Spleen (tissue), 11 donors: ENCODE measurements around the gene RNF207. TPM values are rescaled to one million over a fixed set of nuclear protein-coding genes. Genes with fewer than 3 reads are reported as not detected.

Experiments
- DNase-seq: peaks from one replicate; pipeline ENCODE4 v3.0.0-alpha.2; 2020
- H3K27ac ChIP-seq, 8 donors: fragments of 200-600 bp; sonication (generic) in 7 of 8; 1 replicate in 4 of 8; 2 replicates in 4 of 8; pipeline versions ENCODE4 v1.5.0 to v1.8.0; 2016 to 2021; ENCODE audit warnings: inconsistent platforms in 4 of 8, mild to moderate bottlenecking in 4 of 8, moderate library complexity in 1 of 8
- H3K27me3 ChIP-seq, 7 donors: fragments of 200-600 bp; sonication (generic) in 6 of 7; replicated peaks in 1 of 7; 1 replicate in 4 of 7; 2 replicates in 3 of 7; pipeline versions ENCODE4 v1.5.0 to v1.8.0; 2016 to 2021; ENCODE audit warnings: inconsistent platforms in 3 of 7, mild to moderate bottlenecking in 1 of 7
- H3K36me3 ChIP-seq, 6 donors: fragments of 200-600 bp; sonication (generic) in 5 of 6; 1 replicate in 4 of 6; 2 replicates in 2 of 6; pipeline versions ENCODE4 v1.5.0 to v1.8.0; 2016 to 2021; ENCODE audit warnings: inconsistent platforms in 2 of 6
- H3K4me1 ChIP-seq, 6 donors: fragments of 200-600 bp; sonication (generic) in 5 of 6; 1 replicate in 3 of 6; 2 replicates in 3 of 6; pipeline versions ENCODE4 v1.5.0 to v1.8.0; 2016 to 2021; ENCODE audit warnings: inconsistent platforms in 3 of 6
- H3K4me3 ChIP-seq, 8 donors: fragments of 200-600 bp; sonication (generic) in 7 of 8; 1 replicate in 4 of 8; 2 replicates in 4 of 8; pipeline versions ENCODE4 v1.5.0 to v1.8.0; 2016 to 2021; ENCODE audit warnings: inconsistent platforms in 4 of 8, mild to moderate bottlenecking in 4 of 8, moderate library complexity in 2 of 8
- H3K9me3 ChIP-seq, 8 donors: fragments of 200-600 bp; sonication (generic) in 7 of 8; 1 replicate in 4 of 8; 2 replicates in 4 of 8; pipeline versions ENCODE4 v1.5.0 to v1.8.0; 2016 to 2021; ENCODE audit warnings: inconsistent platforms in 4 of 8
- POLR2A ChIP-seq, 3 donors: fragments of 450-650 bp; IDR thresholded peaks; one replicate each; pipeline ENCODE4 v1.5.1; 2017; ENCODE audit warnings: antibody characterized with exemption in 3 of 3, mild to moderate bottlenecking in 1 of 3
- POLR2AphosphoS5 ChIP-seq, 3 donors: sonication (generic); formaldehyde crosslinking; IDR thresholded peaks; one replicate each; pipeline ENCODE4 v1.5.1; 2017; ENCODE audit warnings: antibody characterized with exemption in 3 of 3
- WGBS, 5 donors: extraction: QIAGEN DNeasy Blood & Tissue Kit in 3 of 5; methylation state at CpG; one replicate each; pipeline versions ENCODE4 v1.1.5 to v1.1.7; 2013 to 2018; 5-methylcytosine and 5-hydroxymethylcytosine counted together
- intact Hi-C: fragments of 100-400 bp; cut with DNase I; formaldehyde crosslinking; loops from one replicate; pipeline ENCODE4 v1.15.0; 2023; ENCODE audit warnings: low total_unique reads
- polyA plus RNA-seq, 3 donors: library from polyadenylated mRNA; stranded (reverse); fragments of 200-250 nt; gene quantifications; one replicate each; pipeline ENCODE4 v1.2.1, GENCODE V29; 2013
- total RNA-seq, 7 donors: library from RNA; depleted of rRNA in 3 of 7; stranded (reverse); fragments of >200 nt in 3 of 7; fragmentation: NEBNext Ultra II Directional in 4 of 7; extraction: Animal tissue kit (Norgen Biotek cat#: 25700) in 4 of 7; gene quantifications; one replicate each; pipeline versions ENCODE4 v1.1.0 to v1.2.1, GENCODE V29; 2016 to 2021
- TF ChIP-seq, protein P1 (sequence below), 11 experiments: fragments of 200-600 bp in 7 of 11; fragments of 450-650 bp in 4 of 11; sonication (generic) in 4 of 11; IDR thresholded peaks in 8 of 11; conservative IDR thresholded peaks in 3 of 11; 1 replicate in 7 of 11; 2 replicates in 4 of 11; pipeline versions ENCODE4 v1.4.0 to v1.8.0; 2016 to 2021; ENCODE audit warnings: antibody characterized with exemption in 11 of 11, inconsistent platforms in 4 of 11, mild to moderate bottlenecking in 1 of 11
- donor health status: healthy with polysubstance abuse.
- donor health status: DM: no; HTN: no; CAD: no; lungs with moderate emphysema.
- donor health status: DM: no; HTN: no; CAD: no.
- donor health status: Bipolar disorder and iron deficiency.
- donor health status: healthy.
- donor health status: DM: no; HTN: no; CAD: no.
- donor health status: DM: yes; HTN: yes; CAD: no.

Gene RNF207
- total and polyA plus RNA-seq, 10 donors, result 2.8 to 12.5 (median 6.3) TPM

DNA sequence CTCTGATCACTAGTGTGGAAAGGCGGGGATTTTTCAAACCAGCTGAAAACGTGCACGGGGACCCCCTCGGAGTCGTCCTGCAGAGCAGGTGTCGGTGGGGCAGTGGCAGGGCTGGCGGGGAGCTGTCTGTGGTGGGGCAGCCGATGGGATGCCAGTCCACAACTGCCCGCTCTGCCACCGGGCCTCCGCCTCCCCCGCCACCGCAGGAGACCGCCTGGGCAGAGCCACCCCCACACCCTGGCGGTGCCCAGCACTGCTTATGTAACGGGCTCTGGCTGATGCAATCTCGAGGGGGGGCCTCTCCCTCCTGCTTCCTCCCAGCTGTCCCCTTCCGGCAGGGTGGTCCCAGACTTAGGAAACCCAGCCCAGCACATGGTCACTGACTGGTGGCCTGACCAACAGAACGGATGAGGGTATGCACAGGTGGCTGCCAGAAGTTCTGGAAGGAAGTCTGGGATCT, 35.1 kb upstream of the RNF207 start:
- no peak for TF ChIP-seq POLR2A (IDR thresholded peaks at IDR 0.05)
- Histone ChIP-seq H3K9me3 (no peaks in the 10 kb centered on the region), H3K27ac (no peak overlapping the region), H3K4me1 (peaks cover 0 to 17% (median 3%) of the 10 kb centered on the region in 6 donors), H3K36me3 (no peaks in the 10 kb centered on the region), H3K4me3 (no peak overlapping the region), H3K27me3 (peaks cover 0 to 89% (median 20%) of the 10 kb centered on the region in 7 donors)
- DNase-seq, result no peak
- intact Hi-C loops, result no loop called here
- WGBS, 5 donors, result 40 to 65% (median 49%) methylated on average over 8 to 19 of the region's 19 CpGs

DNA sequence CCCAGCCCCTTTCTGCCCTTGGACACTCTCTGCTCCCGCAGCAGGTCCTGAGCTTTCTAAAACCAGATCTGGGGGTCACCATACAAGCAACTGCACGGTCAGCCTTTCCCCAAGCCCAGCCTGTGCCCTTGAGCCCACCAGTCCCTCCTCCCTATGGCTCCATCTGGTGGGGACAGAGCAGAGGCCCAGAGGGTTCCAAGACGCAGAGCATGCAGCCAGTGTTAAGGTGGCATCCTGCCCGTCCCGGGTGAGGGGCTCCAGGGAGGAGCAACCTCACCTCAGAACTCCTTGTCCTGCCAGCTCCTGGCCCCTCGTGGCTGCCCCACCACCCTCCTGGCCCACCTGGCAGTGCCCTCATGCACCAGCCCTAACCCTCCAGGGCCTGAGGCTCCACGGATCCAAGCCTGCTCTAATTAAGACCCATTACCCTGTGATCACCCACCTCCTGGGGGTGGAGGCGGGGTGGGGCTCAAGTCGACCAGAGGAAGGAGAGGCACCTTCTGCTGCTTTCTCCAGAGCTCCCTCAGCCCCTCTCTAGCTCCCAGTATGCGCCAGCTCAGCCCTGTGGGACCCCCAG, 34.3 kb upstream of the RNF207 start:
- H3K4me1 ChIP-seq, result peaks cover 0 to 17% (median 3%) of the 10 kb centered on the region in 6 donors
- intact Hi-C loops, result no loop called here
- TF ChIP-seq POLR2AphosphoS5 (IDR thresholded peaks at IDR 0.05) (no peak), POLR2A (IDR thresholded peaks at IDR 0.05) (no peak)
- TF ChIP-seq, protein P1, sequence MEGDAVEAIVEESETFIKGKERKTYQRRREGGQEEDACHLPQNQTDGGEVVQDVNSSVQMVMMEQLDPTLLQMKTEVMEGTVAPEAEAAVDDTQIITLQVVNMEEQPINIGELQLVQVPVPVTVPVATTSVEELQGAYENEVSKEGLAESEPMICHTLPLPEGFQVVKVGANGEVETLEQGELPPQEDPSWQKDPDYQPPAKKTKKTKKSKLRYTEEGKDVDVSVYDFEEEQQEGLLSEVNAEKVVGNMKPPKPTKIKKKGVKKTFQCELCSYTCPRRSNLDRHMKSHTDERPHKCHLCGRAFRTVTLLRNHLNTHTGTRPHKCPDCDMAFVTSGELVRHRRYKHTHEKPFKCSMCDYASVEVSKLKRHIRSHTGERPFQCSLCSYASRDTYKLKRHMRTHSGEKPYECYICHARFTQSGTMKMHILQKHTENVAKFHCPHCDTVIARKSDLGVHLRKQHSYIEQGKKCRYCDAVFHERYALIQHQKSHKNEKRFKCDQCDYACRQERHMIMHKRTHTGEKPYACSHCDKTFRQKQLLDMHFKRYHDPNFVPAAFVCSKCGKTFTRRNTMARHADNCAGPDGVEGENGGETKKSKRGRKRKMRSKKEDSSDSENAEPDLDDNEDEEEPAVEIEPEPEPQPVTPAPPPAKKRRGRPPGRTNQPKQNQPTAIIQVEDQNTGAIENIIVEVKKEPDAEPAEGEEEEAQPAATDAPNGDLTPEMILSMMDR (IDR thresholded peaks at IDR 0.05 in 8 of 11, conservative IDR thresholded peaks at IDR 0.05 in 3 of 11), result no peak

DNA sequence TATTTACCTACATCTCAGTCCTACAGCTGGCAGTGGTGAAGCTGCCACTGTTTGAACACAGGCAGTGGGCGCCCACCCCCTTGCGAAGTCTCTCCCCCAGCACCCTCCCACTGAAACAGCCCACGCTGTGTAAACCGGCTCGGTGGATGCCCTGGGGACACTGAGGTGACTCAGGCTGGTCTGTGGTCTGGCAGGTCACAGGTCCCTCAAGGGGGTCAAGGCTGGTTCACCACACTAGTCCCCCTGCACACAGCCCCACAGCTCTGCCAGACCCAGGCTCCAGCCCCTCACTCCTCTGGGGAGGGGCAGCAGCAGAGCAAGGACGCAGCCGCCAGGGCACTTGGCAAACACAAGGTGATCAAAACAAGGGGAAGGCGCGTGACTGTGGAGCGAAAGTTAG, 33.4 kb upstream of the RNF207 start:
- H3K27me3 ChIP-seq, result peaks cover 0 to 95% (median 33%) of the 10 kb centered on the region in 7 donors
- peaks cover 0 to 15% (median 3%) of the 10 kb centered on the region in 6 donors for H3K4me1 ChIP-seq
- WGBS, 5 donors, result 71 to 90% (median 80%) methylated on average over 9 to 10 of the region's 10 CpGs

More for the DNA sequence above, 34.3 kb upstream of the RNF207 start:
- no peak for DNase-seq
- 35 to 58% (median 46%) methylated on average over 7 to 10 of the region's 10 CpGs for WGBS, 5 donors
- H3K27me3 ChIP-seq, result peaks cover 0 to 95% (median 24%) of the 10 kb centered on the region in 7 donors
- no peaks in the 10 kb centered on the region for H3K9me3 ChIP-seq
- H3K4me3 ChIP-seq, result no peak overlapping the region
- H3K27ac ChIP-seq, result no peak overlapping the region
- no peaks in the 10 kb centered on the region for H3K36me3 ChIP-seq

DNA sequence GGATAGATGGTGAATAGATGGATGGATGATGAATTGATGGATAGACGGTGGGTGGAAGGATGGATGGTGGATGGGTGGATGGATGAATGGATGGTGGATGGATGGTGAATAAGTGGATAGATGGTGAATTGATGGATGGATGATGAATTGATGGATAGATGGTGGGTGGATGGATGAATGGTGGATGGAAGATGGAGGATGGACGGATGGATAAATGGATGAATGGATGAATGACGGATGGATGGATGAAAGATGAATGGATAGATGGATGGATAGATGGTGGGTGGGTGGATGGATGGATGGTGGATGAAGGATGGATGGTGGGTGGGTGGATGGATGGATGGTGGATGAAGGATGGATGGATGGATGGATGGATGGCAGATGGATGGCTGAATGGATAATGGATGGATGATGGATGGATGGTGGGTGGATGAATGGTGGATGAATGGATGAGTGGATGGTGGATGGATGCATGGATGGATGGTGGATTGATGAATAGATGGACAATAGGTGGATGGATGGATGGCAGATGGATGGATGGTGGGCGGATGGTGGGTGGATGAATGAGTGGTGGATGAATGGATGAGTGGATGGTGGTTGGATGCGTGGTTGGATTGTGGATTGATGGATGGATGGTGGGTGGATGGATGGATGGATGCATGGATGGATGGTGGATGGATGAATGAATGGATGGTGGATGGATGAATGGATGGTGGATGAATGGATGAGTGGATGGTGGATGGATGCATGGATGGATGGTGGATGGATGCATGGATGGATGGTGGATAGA, 31.1 kb upstream of the RNF207 start:
- Histone ChIP-seq H3K9me3 (no peaks in the 10 kb centered on the region), H3K4me3 (no peak overlapping the region), H3K27me3 (peaks cover 4 to 94% (median 52%) of the 10 kb centered on the region in 7 donors), H3K4me1 (peaks cover 7 to 21% (median 15%) of the 10 kb centered on the region in 6 donors), H3K27ac (no peak overlapping the region), H3K36me3 (no peaks in the 10 kb centered on the region)
- 82 to 95% (median 86%) methylated on average over 5 of the region's 5 CpGs for WGBS, 5 donors
- TF ChIP-seq, protein P1 (IDR thresholded peaks at IDR 0.05 in 8 of 11, conservative IDR thresholded peaks at IDR 0.05 in 3 of 11), result no peak
- TF ChIP-seq POLR2A (IDR thresholded peaks at IDR 0.05), result no peak
- TF ChIP-seq POLR2AphosphoS5 (IDR thresholded peaks at IDR 0.05), result no peak
- intact Hi-C loops, result no loop called here
- DNase-seq, result no peak

More for the DNA sequence above, 33.4 kb upstream of the RNF207 start:
- Histone ChIP-seq H3K36me3 (no peaks in the 10 kb centered on the region), H3K9me3 (no peaks in the 10 kb centered on the region), H3K27ac (no peak overlapping the region), H3K4me3 (no peak overlapping the region)
- intact Hi-C loops, result no loop called here
- TF ChIP-seq POLR2A (IDR thresholded peaks at IDR 0.05) (no peak), POLR2AphosphoS5 (IDR thresholded peaks at IDR 0.05) (no peak)
- no peak for DNase-seq

DNA sequence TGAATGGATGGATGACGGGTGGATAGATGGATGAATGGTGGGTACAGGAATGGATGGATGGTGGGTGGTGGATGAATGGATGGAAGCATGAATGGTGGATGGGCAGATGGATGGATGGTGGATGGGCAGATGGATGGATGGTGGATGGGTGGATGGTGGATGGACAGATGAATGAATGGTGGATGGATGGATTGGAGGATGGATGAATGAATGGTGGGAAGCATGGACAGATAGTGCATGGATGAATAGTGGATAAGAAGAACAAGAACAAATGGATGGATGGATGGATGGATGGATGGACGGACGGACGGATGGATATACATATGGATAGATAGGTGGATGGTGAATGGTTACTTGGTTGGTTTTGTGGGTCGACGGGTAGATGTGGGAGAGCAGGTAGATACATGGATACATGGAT, 30.5 kb upstream of the RNF207 start:
- TF ChIP-seq POLR2AphosphoS5 (IDR thresholded peaks at IDR 0.05), result no peak
- TF ChIP-seq POLR2A (IDR thresholded peaks at IDR 0.05), result no peak
- TF ChIP-seq, protein P1 (IDR thresholded peaks at IDR 0.05 in 8 of 11, conservative IDR thresholded peaks at IDR 0.05 in 3 of 11), result no peak
- 89 to 95% (median 94%) methylated on average over 6 of the region's 6 CpGs for WGBS, 5 donors
- H3K36me3 ChIP-seq, result no peaks in the 10 kb centered on the region
- intact Hi-C loops, result no loop called here
- no peak overlapping the region for H3K4me3 ChIP-seq
- H3K27me3 ChIP-seq, result peaks cover 4 to 94% (median 52%) of the 10 kb centered on the region in 7 donors
- H3K4me1 ChIP-seq, result peaks cover 7 to 26% (median 21%) of the 10 kb centered on the region in 6 donors
- no peaks in the 10 kb centered on the region for H3K9me3 ChIP-seq
- no peak overlapping the region for H3K27ac ChIP-seq
- no peak for DNase-seq
